Testis (tissue), 2 donors: ENCODE measurements around the gene FRMD1.

ENCODE experiments used
- POLR2A ChIP-seq: fragments of 450-650 bp; IDR thresholded peaks from one replicate; pipeline ENCODE4 v1.6.1; 2017; ENCODE audit warnings: antibody characterized with exemption, mild to moderate bottlenecking, moderate library complexity
- TF ChIP-seq, protein P1 (sequence below), 3 experiments: fragments of 450-650 bp in 2 of 3; fragments of 200-600 bp in 1 of 3; sonication (generic) in 1 of 3; IDR thresholded peaks; one replicate each; pipeline ENCODE4 v1.5.1; 2016 to 2019; ENCODE audit warnings: antibody characterized with exemption in 3 of 3, mild to moderate bottlenecking in 2 of 3, moderate library complexity in 1 of 3

DNA sequence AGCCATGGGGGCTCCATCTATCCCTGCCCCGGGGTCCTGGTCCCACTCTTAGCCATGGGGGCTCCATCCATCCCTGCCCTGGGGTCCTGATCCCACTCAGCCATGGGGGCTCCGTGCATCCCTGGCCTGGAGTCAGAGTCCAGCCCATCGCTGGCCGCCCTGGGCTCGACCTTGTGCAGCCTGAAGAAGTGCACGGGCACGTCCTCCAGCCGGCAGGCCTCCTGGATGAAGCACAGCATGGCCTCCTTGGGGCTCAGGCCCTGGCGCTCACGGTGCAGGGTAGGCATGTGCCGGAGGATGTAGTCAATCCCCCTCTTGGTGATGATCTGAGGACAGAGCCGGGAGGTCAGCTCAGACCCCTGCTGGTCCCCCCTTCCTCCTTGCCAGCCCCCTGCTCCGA lies 15.6 kb downstream of the FRMD1 start:
- TF ChIP-seq, protein P1, sequence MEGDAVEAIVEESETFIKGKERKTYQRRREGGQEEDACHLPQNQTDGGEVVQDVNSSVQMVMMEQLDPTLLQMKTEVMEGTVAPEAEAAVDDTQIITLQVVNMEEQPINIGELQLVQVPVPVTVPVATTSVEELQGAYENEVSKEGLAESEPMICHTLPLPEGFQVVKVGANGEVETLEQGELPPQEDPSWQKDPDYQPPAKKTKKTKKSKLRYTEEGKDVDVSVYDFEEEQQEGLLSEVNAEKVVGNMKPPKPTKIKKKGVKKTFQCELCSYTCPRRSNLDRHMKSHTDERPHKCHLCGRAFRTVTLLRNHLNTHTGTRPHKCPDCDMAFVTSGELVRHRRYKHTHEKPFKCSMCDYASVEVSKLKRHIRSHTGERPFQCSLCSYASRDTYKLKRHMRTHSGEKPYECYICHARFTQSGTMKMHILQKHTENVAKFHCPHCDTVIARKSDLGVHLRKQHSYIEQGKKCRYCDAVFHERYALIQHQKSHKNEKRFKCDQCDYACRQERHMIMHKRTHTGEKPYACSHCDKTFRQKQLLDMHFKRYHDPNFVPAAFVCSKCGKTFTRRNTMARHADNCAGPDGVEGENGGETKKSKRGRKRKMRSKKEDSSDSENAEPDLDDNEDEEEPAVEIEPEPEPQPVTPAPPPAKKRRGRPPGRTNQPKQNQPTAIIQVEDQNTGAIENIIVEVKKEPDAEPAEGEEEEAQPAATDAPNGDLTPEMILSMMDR (IDR thresholded peaks at IDR 0.05) = no peak
- TF ChIP-seq POLR2A = no peak
